Skin epidermis (tissue), 12 donors: ENCODE measurements around the gene CPA1.
A peak's percentile ranks its signal among the peaks of the same experiment; 100 is the strongest.

Source experiments
- H3K27ac ChIP-seq, 21 experiments: fragments of 200-600 bp; sonication (generic) in 11 of 21; one replicate each; pipeline ENCODE4 v1.5.0; 2020; ENCODE audit warnings: mild to moderate bottlenecking in 3 of 21, inconsistent platforms in 2 of 21, moderate library complexity in 2 of 21
- H3K4me3 ChIP-seq, 7 experiments: fragments of 200-600 bp; sonication (generic) in 2 of 7; one replicate each; pipeline ENCODE4 v1.5.0; 2020; ENCODE audit warnings: inconsistent platforms in 2 of 7, mild to moderate bottlenecking in 2 of 7, moderate library complexity in 1 of 7

The CPA1 gene

DNA sequence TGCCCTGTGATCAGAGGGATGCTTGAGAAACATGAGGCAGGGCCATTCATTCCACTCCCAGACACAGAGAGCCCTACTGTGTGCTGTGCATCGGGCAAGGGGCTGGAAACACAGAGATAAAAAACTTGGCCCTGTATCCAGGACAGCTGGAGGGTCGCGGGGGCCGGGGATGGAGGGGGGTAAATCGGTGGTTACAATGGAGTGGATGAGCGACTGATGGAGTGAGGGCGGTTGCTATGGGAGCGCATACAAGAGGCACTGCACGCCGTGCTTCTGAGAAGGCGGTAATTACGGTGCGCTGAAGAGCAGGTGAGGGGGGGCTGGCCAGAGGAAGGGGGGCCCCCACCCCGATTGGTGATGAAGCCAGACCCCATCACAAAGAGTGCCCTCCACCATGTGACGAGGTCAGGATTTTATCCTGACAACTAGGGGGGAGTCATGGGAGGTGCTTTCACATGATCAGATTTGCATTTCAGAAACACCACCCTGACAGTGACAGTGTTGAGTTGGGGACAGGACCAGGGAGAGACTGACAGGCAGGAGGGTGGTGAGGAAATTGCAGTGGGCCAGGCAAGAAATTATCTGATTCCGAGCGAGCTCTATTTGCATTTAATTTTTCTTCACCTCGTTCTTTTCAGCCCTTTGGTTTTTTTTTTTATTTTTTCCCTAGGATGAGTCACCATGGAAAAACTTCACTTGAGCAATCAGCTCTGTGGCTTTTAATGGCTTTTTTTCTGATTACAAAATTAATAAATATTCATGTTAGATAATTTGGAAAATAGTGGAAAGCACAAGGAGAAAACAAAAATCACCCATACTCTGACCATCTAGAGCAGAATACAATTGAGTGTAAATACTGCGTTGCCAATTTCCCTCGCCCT, 27.9 kb upstream of the CPA1 start:
- Histone ChIP-seq H3K27ac (peak overlapping the region in 17 of 21 experiments; percentile 7 to 79 (median 57)), H3K4me3 (no peak overlapping the region)

DNA sequence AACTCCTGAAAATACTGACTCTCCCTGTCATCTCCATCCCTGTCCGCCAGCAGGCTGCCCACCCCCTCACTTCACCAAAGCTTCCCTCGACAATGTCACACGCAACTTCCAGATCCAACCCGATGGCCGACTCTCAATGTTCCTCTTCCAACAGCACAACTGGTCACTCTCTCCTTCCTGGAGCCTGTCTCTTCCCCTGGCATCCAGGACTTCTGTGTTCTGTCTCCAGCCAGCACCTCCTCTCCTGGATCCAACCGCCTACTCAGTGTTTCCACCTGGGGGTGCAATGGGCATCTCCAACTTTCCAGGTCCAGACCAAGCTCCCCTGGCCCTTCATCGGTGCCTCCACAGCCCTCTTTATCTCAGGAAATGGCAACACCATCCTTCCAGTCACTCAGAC, 27.1 kb upstream of the CPA1 start:
- Histone ChIP-seq H3K4me3 (no peak overlapping the region), H3K27ac (peak overlapping the region in 7 of 21 experiments; percentile 24 to 79 (median 47))

DNA sequence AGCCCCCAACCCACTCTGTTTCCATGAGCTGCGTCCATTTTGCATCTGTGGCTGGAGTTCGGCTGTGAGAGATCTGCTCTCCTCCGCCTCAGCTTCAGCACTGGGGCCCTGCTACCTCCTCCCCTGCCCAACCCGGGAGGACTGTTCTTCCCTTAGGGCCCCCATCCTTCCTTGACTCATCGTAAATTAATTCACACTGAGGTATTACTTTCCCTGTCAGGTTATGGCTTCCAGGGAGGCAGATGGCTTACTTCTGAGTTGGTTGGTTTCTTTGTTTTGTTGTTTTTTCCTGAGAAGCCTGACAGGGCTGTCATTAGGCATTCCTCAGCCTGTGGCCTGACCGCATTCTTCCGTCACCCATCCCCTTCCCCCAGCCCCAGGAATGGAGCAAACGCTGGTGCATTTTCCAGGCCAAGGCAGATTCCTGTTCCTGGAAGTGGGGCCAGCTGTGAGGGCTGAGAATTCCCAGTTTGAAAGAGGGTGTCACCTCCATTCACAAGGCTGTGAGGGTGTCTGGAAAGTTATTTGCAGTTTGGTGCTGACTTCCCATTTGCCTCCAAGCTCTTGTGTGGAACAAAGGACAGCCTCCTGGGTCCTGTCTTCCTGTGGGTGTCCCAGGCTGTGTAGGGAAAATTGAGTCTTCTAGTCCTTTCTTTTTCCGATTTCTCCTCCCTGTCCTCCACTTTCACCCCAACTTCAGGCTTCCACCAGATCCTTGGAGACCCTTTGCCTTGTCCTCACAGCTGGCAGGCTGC, 24.0 kb upstream of the CPA1 start:
- Histone ChIP-seq H3K27ac (peak overlapping the region in 20 of 21 experiments; percentile 41 to 90 (median 79)), H3K4me3 (no peak overlapping the region)

DNA sequence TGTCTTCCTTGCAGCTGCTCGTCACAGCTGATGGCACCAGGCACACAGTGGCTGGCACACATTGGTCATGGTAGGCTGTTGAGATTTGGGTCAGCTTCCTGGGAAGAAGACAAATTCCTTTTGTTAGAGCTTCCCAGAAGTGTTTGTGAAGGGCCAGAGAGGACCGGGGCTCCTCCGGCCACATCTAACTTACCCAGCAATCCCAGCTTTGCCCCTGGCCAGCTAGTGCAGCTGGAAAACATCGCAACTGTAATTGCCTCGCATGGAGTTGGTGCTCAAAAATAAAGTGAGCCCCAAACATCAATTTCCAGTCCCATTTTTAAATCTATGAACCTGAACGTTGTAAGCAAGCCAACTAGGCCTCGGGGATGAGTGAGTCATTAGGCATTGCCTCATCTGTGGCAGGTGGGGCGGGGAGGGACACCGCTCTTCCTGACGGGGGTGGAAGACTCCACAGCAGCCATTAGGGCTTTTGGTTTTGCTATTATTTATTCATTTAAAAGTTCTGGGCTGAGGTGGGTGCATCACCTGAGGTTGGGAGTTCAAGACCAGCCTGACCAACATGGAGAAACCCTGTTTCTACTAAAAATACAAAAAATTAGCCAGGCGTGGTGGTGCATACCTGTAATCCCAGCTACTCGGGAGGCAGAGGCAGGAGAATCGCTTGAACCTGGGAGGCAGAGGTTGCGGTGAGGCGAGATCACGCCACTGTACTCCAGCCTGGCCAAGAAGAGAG, 23.2 kb upstream of the CPA1 start:
- H3K4me3 ChIP-seq = no peak overlapping the region
- peak overlapping the region in 20 of 21 experiments; percentile 26 to 90 (median 79) for H3K27ac ChIP-seq

DNA sequence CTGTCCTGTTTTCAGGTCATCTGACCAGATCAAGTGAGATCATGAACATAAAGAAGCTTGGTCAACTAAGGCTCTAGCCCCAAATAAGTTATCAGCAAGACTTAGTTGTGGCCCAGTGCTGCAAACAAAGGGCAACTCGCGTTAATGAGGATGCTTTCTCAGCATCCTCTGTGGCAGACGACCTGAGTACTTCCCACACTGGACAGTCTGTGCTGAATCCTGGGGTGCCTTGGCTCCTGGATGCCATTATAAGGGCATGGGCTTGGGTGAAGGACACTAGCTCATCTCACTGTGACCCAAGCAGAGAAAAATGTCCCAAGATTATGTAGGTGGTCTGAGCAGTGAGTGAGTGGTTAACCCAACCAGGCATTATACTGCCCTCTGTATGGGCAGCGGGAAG, 21.8 kb upstream of the CPA1 start:
- H3K4me3 ChIP-seq = no peak overlapping the region
- H3K27ac ChIP-seq = no peak overlapping the region

DNA sequence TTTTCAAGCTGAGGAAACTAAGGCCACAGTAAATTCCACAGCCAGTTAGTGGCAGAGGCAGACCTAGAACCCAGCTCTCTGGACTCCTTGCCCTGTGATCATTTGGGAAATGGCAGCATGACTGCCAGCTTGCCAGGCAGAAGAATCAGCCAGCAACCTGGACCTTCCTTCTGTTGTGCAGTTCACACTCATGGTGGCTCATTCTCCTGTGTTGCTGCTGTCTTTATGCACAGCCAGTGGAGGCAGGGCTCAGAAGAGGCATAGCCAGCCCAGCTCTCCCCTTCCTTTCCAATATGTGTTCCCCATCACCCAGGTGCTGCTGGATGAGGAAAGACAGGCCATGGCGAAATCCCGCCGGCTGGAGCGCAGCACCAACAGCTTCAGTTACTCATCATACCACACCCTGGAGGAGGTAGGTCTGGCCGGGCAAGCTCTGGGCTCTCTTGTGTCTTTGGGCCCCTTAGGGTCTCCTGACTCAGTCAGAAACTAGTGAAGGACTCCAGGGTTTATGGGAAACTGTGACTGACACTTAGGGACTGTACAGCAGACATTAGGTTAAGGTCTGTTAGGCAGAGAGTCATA, 20.9 kb upstream of the CPA1 start:
- no peak overlapping the region for H3K27ac ChIP-seq
- H3K4me3 ChIP-seq = no peak overlapping the region

DNA sequence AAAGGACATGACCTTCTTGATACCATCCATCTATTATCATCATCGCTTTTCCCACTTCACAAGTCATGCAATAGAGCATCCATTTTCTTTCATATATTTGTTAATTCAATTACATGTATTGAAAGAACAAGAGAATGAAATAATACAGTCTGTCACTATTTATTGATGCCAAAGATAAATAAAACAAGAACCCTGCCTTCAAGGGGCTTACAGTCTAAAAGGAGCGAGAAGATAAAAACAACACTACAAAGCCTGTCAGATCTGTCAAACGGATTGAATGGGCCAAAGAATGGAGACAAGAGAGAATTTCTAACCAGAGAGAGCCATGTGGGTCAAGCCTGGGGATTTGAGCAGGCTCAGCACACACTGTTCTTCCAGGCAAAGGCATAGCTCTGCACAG, 19.8 kb upstream of the CPA1 start:
- no peak overlapping the region for H3K27ac ChIP-seq
- no peak overlapping the region for H3K4me3 ChIP-seq

DNA sequence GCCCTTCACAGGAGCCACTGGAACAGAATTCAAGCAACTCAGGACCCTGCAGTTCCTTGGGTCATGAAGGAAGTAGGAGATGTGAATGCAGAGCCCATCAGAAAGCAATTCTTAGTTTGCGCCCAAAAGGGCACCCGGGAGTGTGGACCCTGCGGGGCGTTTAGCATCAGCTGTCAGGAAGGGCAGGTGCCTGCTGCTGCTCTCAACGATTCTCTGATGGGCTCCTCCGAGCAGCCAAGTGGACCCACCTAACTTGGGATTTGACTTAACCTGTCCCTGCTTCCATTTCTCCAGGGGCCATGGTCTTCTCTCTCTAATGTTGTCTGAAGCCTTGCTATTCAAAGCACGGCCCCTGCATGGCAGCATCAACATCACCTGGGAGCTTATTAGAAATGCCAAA, 18.6 kb upstream of the CPA1 start:
- Histone ChIP-seq H3K4me3 (no peak overlapping the region), H3K27ac (no peak overlapping the region)

DNA sequence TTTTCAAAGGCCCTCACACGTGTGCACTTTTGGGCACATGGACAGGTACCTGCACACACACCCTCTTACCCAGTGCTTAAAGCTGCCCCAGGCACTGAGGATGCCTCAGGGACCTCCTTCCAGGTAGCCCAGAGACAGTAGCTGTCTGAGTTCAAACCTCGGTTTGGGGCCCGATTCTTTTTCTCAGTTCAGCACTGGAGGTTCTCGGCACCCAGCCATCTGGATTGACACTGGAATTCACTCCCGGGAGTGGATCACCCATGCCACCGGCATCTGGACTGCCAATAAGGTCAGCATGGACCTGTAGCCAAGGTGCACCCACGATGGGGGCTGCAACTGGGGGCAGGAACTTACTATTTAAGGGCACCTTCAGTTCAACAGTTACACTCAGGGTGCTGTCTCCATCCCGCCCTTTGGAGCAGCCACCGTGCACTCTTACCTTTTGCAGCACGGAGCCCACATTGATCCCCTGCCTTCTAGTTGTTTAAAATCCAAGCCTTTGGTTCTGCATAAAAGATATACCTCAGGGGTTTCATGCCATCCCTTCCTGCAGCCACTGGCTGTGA, 18.0 kb upstream of the CPA1 start:
- Histone ChIP-seq H3K27ac (no peak overlapping the region), H3K4me3 (no peak overlapping the region)

DNA sequence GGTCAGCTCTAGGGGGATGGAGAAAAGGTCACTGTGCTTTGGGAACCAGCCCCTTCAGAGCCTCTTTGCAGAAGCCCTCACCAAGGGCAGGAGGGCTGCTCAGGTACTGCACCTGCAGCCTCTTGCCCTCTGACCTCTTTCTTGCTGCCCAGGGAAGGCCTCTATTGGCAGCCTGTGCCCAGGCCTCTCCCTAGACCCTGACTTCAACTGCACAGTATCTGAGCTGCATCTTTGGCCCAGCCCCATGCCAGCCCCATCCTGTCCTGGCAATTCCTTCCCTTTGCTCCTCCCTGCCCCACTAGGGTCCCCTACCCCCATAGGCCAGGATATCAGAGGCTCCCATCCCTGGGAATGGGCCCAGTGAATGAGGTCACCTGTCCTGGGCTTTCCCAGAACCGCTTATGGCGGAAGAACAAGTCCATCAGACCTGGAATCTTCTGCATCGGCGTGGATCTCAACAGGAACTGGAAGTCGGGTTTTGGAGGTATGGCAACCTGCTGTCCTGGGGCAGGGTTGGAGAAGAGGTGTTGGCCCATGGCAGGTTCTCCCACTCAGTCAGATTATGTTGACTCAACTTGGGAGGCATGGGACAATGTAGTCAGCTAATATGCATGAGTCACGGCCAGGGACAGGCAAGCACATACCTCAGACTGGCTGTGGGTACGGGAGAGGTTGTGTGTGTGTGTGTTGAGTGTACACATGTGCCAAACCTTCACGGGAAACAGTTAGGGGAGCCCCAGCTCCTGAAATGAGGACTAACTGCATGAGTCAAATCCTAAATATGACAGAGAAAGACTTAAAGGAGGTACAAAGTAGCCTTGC, 17.1 kb upstream of the CPA1 start:
- H3K4me3 ChIP-seq = no peak overlapping the region
- H3K27ac ChIP-seq = peak overlapping the region in 10 of 21 experiments; percentile 3 to 66 (median 34)

DNA sequence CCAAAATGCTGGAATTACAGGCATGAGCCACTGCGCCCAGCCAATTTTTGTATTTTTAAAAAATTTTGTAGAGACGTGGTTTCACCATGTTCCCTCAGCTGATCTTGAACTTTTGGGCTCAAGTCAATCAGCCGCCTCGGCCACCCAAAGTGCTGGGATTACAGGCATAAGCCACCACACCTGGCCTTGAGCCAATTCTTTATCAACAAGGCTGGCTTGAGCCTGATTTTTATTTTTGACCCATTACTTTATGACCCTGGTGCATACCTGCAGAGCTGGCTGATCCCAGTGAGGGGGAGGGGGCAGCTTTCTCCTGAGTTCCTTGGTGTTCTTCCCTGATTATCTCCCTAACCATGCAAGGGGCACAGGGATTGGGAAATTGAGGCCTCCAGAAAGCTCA, 15.8 kb upstream of the CPA1 start:
- Histone ChIP-seq H3K4me3 (no peak overlapping the region), H3K27ac (peak overlapping the region in 1 of 21 experiments; percentile 26)

DNA sequence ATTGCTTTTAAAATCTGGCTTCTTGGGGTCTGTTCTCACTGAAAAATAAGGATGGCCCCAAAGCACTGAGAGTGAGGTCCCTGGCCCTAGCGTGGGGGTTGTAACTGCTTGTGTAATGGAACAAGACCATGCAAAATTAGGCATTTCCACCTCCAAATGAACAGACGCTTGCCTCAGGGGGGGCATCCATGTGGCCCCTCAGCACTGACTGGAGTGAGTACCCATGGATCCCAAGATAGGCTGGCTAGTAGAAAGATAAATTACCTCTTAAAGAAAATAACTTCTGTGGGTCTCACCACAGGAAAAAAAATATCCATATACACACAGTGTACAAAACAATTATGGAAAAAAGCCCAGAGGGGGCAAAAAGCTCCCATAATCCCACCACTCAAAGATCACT, 15.2 kb upstream of the CPA1 start:
- no peak overlapping the region for H3K27ac ChIP-seq
- no peak overlapping the region for H3K4me3 ChIP-seq

DNA sequence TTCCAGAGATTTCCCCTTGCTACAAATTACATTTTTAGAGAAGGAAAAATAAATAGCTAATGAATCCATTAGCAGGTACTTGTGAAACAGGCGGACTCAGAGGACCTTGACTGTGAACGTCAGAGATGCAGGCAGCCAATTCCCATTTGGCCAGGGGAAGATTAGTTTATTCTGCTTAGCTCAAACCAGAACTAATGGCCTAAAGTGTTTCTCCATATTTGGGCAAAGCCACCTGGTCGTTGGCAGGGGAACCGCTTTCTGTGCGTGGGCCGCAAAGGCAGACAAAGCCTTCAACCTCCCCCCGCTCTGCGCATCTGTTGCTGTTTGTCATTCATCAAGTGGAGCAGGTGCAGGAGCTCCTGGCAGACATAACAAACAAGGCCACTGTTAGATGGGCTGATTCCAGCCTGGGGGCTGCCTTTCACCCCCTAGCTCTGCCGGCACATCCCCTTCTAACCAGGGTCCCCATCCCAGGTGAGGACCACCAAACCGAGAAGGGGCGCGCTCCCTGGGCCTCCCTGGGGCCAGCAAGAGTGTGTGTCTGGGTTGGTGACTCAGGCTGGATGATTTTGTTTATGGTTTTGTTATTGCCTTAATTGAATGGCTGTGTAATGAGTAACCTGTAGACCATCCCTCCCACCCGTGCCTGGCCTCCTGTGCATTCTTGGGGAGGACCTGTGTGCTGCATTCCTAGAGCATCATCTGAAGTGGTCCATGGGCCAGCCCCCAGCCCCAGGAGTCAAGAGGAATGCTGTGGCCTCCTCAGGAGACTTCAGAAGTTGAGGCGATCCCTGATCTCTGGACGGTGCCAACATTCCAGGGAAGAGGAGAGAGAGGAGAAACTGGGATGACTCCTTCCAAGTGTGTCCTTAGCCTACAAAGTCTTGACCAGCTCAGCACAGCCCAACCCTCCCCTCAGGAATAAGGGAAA, 14.5 kb upstream of the CPA1 start:
- no peak overlapping the region for H3K4me3 ChIP-seq
- H3K27ac ChIP-seq = peak overlapping the region in 1 of 21 experiments; percentile 31

DNA sequence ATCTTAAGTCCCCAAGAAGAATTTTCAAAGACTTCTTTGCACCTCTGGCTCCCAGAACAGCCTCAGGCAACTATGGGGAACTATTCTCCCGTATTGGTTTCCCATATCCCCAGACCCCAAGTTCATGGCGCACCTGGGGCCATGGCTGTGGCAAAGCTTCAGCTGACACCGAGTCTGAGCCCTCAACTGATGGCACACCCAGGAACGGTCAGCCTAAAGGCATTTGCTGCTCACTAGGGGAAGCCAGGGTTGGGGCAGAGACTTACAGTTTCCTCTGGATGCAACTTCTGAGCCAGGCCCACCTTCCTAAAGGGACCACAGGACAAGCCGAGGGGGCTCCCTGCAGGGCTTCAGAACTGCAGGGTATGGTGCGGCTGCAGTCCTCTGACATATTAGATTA, 13.7 kb upstream of the CPA1 start:
- Histone ChIP-seq H3K27ac (peak overlapping the region in 1 of 21 experiments; percentile 31), H3K4me3 (no peak overlapping the region)

DNA sequence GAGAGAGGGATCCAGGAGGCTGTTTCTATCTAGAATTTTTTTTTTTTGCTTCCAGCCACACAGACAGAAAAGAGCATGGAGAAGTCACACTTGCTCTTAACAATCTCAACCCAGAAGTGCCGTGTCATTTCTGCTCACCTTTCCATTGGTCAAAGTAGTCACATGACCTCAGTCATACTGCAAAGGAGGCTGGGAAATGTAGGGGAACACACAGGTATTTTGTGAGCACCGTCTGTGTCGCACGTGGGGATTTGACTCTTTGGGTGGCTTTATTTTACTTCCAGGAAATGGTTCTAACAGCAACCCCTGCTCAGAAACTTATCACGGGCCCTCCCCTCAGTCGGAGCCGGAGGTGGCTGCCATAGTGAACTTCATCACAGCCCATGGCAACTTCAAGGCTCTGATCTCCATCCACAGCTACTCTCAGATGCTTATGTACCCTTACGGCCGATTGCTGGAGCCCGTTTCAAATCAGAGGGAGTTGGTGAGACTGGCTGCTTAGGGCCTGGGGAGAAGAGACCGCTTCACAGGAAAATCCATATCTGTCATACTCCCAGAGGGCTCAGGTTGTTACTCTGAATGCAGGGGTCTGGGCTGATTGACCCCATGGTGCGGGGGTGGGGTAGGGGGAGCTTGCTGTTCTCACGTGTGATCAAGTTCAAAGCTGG, 13.1 kb upstream of the CPA1 start:
- Histone ChIP-seq H3K27ac (peak overlapping the region in 1 of 21 experiments; percentile 30), H3K4me3 (no peak overlapping the region)

DNA sequence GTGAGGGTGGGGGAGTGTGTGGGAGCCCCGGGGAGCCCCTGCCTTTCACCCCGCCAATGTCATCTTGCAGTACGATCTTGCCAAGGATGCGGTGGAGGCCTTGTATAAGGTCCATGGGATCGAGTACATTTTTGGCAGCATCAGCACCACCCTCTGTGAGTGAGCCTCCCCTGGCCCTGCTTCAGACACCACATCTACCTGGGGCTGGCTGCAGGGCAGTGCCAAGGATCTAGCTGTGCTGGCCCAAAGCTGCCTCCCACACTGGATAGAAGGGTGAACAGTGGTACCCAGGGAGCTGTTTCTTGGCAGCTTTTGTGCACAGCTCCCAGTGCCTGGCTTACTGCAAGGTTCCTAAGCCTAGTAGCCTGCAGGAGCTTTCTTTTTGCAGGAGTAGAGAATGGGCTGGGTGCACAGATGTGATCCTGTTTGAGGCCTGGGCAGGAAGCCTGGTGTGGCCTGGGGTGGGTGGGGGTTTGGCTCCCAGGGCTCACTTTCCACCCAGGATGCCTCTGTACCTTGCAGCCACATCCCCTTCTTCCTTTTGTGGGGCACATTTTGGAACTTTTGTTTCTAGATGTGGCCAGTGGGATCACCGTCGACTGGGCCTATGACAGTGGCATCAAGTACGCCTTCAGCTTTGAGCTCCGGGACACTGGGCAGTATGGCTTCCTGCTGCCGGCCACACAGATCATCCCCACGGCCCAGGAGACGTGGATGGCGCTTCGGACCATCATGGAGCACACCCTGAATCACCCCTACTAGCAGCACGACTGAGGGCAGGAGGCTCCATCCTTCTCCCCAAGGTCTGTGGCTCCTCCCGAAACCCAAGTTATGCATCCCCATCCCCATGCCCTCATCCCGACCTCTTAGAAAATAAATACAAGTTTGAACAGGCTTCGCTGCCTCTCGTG, 12.2 kb upstream of the CPA1 start:
- peak overlapping the region in 3 of 21 experiments; percentile 30 to 47 (median 38) for H3K27ac ChIP-seq
- no peak overlapping the region for H3K4me3 ChIP-seq
